GM18861 (cell line): ENCODE data around the gene POU2F3.

Experiments
- ATAC-seq: cut with Tn5 transposase; IDR thresholded peaks from one replicate; pipeline ENCODE4 v1.9.1; 2021; ENCODE audit not compliant: unreplicated experiment

POU2F3 gene

GRCh38 chr11:120239713-120240640 lies at the start of gene POU2F3:
POU2F3 (plus strand) TSS chr11:120240140; CDS start chr11:120240344, 204 bp downstream.
- ATAC-seq, result no peak

GRCh38 chr11:120191058-120191457 lies 48.9 kb upstream of the POU2F3 start:
- ATAC-seq, result no peak

GRCh38 chr11:120192831-120193625 lies 46.9 kb upstream of the POU2F3 start:
- no peak for ATAC-seq

- ATAC-seq, result no peak
Observed at GRCh38 chr11:120194166-120194565, 45.8 kb upstream of the POU2F3 start.

GRCh38 chr11:120195601-120196320 lies 44.2 kb upstream of the POU2F3 start:
- ATAC-seq, result no peak

GRCh38 chr11:120196826-120197225 lies 43.1 kb upstream of the POU2F3 start:
- no peak for ATAC-seq

GRCh38 chr11:120197251-120197891 lies 42.6 kb upstream of the POU2F3 start:
- no peak for ATAC-seq

GRCh38 chr11:120197977-120198376 lies 42.0 kb upstream of the POU2F3 start:
- ATAC-seq, result no peak

GRCh38 chr11:120198403-120198786 lies 41.5 kb upstream of the POU2F3 start:
- ATAC-seq, result no peak

GRCh38 chr11:120198787-120199469 lies 41.0 kb upstream of the POU2F3 start:
- ATAC-seq, result no peak

GRCh38 chr11:120199613-120200012 lies 40.3 kb upstream of the POU2F3 start:
- no peak for ATAC-seq

- no peak for ATAC-seq
Observed at GRCh38 chr11:120200677-120201076, 39.3 kb upstream of the POU2F3 start.

- no peak for ATAC-seq
Observed at GRCh38 chr11:120201653-120202052, 38.3 kb upstream of the POU2F3 start.

GRCh38 chr11:120203626-120204025 lies 36.3 kb upstream of the POU2F3 start:
- no peak for ATAC-seq

GRCh38 chr11:120205596-120206161 lies 34.3 kb upstream of the POU2F3 start:
- ATAC-seq, result no peak

GRCh38 chr11:120207512-120207911 lies 32.4 kb upstream of the POU2F3 start:
- ATAC-seq, result no peak

GRCh38 chr11:120208001-120208441 lies 31.9 kb upstream of the POU2F3 start:
- ATAC-seq, result no peak

GRCh38 chr11:120208777-120209176 lies 31.2 kb upstream of the POU2F3 start:
- ATAC-seq, result no peak

- no peak for ATAC-seq
Observed at GRCh38 chr11:120209746-120210625, 30.0 kb upstream of the POU2F3 start.
